Ovary (tissue), 9 donors: ENCODE data around the gene CTNNA3. TPM values are rescaled to one million over a fixed set of nuclear protein-coding genes. Genes with fewer than 3 reads are reported as not detected.
A peak's percentile ranks its signal among the peaks of the same experiment; 100 is the strongest.

Experiments used
- DNase-seq, 5 donors: peaks; one replicate each; pipeline ENCODE4 v3.0.0-alpha.2; 2019 to 2020
- H3K27ac ChIP-seq, 2 donors: fragments of 200-600 bp; one replicate each; pipeline versions ENCODE4 v1.5.1 to v1.8.0; 2019 to 2022
- H3K27me3 ChIP-seq: fragments of 200-600 bp; one replicate; pipeline ENCODE4 v1.8.0; 2022
- H3K36me3 ChIP-seq: fragments of 200-600 bp; sonication (generic); one replicate; pipeline ENCODE4 v1.5.1; 2019
- H3K4me1 ChIP-seq: one replicate; pipeline ENCODE4 v1.8.1; 2013; ENCODE audit warnings: mild to moderate bottlenecking, moderate library complexity; ENCODE audit not compliant: insufficient read depth
- H3K4me3 ChIP-seq: fragments of 200-600 bp; sonication (generic); one replicate; pipeline ENCODE4 v1.5.1; 2017
- H3K9me3 ChIP-seq, 2 donors: fragments of 200-600 bp in 1 of 2; sonication (generic) in 1 of 2; one replicate each; pipeline versions ENCODE4 v1.5.1 to v1.8.1; 2013 to 2019; ENCODE audit warnings: mild to moderate bottlenecking in 1 of 2, moderate library complexity in 1 of 2
- EP300 ChIP-seq: sonication (generic); formaldehyde crosslinking; IDR thresholded peaks from one replicate; pipeline ENCODE4 v1.6.1; 2017; ENCODE audit warnings: antibody characterized with exemption
- POLR2A ChIP-seq: fragments of 450-650 bp; IDR thresholded peaks from one replicate; pipeline ENCODE4 v1.6.1; 2017; ENCODE audit warnings: antibody characterized with exemption, mild to moderate bottlenecking, moderate library complexity
- WGBS, 3 donors: extraction: QIAGEN DNeasy Blood & Tissue Kit in 1 of 3; methylation state at CpG; one replicate each; pipeline versions ENCODE4 v1.1.5 to v1.1.7; 2013 to 2017; 5-methylcytosine and 5-hydroxymethylcytosine counted together
- intact Hi-C, 4 donors: fragments of 100-400 bp; cut with DNase I; formaldehyde crosslinking; loops; one replicate each; pipeline versions ENCODE4 v1.11.0 to v1.15.1; 2022 to 2023
- polyA plus RNA-seq, 2 donors: library from polyadenylated mRNA; stranded (reverse); fragments of 200-250 nt in 1 of 2; fragments of 350-450 nt in 1 of 2; fragmentation: Illumina TruSeq in 1 of 2; extraction: RNeasy Lipid Tissue Mini Kit (QIAGEN cat#74804) in 1 of 2; gene quantifications; one replicate each; pipeline ENCODE4 v1.2.3, GENCODE V29; 2013 to 2014
- total RNA-seq, 7 donors: library from RNA; depleted of rRNA in 2 of 7; stranded (reverse); fragments of >200 nt in 2 of 7; fragmentation: NEBNext Ultra II Directional in 3 of 7; extraction: Animal tissue kit (Norgen Biotek cat#: 25700) in 3 of 7; gene quantifications; one replicate each; pipeline versions ENCODE4 v1.1.0 to v1.2.4, GENCODE V29; 2016 to 2023
- TF ChIP-seq, protein P1 (sequence below), 3 donors: fragments of 450-650 bp in 2 of 3; fragments of 200-600 bp in 1 of 3; IDR thresholded peaks; one replicate each; pipeline versions ENCODE4 v1.5.1 to v1.8.0; 2016 to 2022; ENCODE audit warnings: antibody characterized with exemption in 3 of 3, mild to moderate bottlenecking in 1 of 3
- donor health status: DM: no; HTN: no; CAD: no; lungs with moderate emphysema.
- donor health status: DM: no; HTN: no; CAD: no.
- donor health status: Bipolar disorder and iron deficiency.
- donor health status: DM: yes; HTN: yes; CAD: no.
- donor health status: DM: no; HTN: no; CAD: no.
- donor health status: DM: yes; HTN: yes; CAD: no.

Gene CTNNA3
- total and polyA plus RNA-seq, 9 donors = 1.9 to 9.7 (median 4.0) TPM

DNA sequence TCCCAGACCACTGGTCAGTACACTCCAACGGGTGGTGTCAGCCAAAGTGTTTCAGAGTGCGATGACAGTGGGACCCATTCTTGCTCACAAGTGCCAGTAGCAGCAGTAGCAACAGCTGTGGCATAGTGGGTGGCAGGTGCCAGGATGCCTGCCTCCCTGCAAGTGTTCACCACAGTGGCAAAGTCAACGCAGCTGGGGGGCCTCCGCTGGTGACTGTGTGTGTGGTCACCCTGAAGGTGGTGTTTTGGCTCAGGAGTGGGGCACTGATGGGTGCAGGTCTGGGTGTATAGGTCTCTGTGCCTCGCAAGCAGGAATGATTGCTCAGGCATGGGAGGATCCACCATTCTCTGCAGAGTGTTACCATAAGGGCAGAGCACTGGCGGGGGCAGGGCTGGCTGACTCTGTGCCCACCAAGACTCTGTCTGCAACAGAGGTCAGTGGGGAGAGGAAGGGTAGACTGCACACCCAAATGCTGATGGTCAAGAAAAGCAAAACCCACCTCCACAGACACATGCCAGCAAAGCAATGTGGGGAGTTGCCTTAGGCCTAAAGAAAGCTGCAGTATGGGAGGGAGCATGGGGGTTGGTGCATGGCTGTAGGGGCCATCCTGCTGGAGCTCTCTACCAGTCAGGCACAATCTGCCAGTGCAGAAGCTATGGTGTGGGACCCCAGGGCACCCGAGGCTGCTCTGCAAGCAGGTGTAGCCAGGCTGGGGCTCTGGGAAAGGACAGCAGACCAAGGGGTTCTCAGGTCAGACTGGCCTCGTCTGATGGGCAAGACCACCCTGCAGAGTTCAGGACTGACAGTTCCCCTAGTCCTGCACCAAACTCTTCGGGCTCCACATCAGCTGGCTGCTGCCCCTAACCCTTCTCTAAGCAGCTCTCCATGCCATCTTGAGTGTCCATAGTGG lies 368.1 kb downstream of the CTNNA3 start:
- Histone ChIP-seq H3K27me3 (no peaks in the 10 kb centered on the region), H3K36me3 (no peaks in the 10 kb centered on the region), H3K4me1 (no peaks in the 10 kb centered on the region), H3K4me3 (no peak overlapping the region), H3K9me3 (no peaks in the 10 kb centered on the region), H3K27ac (no peak overlapping the region)
- TF ChIP-seq POLR2A (no peak), EP300 (no peak)
- TF ChIP-seq, protein P1, sequence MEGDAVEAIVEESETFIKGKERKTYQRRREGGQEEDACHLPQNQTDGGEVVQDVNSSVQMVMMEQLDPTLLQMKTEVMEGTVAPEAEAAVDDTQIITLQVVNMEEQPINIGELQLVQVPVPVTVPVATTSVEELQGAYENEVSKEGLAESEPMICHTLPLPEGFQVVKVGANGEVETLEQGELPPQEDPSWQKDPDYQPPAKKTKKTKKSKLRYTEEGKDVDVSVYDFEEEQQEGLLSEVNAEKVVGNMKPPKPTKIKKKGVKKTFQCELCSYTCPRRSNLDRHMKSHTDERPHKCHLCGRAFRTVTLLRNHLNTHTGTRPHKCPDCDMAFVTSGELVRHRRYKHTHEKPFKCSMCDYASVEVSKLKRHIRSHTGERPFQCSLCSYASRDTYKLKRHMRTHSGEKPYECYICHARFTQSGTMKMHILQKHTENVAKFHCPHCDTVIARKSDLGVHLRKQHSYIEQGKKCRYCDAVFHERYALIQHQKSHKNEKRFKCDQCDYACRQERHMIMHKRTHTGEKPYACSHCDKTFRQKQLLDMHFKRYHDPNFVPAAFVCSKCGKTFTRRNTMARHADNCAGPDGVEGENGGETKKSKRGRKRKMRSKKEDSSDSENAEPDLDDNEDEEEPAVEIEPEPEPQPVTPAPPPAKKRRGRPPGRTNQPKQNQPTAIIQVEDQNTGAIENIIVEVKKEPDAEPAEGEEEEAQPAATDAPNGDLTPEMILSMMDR (IDR thresholded peaks at IDR 0.05) = no peak
- no peak for DNase-seq
- WGBS, 3 donors = 86 to 91% (median 89%) methylated on average over 9 of the region's 9 CpGs
- intact Hi-C loops = no loop called here

DNA sequence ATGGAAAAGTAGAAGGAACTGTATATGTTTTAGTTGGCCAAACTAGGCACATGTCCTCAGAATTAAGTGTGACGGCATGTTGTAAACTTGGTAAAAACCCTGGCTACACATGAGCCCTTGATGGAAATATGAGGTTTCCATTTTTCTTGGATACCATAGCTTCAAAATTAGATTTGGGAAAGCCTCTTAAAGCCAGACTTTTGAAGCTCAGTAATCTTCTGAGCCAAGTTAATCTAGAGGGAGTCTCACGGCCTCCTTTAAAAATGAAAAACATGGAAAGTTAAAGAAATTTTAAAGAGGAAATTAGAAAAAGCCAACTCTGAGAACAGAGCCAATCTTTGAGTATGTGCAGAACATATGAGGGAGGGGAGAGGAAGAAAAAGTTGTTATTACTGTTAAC lies 376.0 kb downstream of the CTNNA3 start:
- H3K9me3 ChIP-seq = no peaks in the 10 kb centered on the region
- WGBS, 3 donors = 36 to 41% (median 40%) methylated on average over 2 of the region's 2 CpGs
- H3K4me1 ChIP-seq = no peaks in the 10 kb centered on the region
- H3K27ac ChIP-seq = no peak overlapping the region
- TF ChIP-seq POLR2A = no peak
- no peak for TF ChIP-seq EP300
- TF ChIP-seq, protein P1 (IDR thresholded peaks at IDR 0.05) = no peak
- H3K27me3 ChIP-seq = no peaks in the 10 kb centered on the region
- H3K4me3 ChIP-seq = no peak overlapping the region
- DNase-seq = no peak
- intact Hi-C loops = no loop called here
- H3K36me3 ChIP-seq = no peaks in the 10 kb centered on the region

DNA sequence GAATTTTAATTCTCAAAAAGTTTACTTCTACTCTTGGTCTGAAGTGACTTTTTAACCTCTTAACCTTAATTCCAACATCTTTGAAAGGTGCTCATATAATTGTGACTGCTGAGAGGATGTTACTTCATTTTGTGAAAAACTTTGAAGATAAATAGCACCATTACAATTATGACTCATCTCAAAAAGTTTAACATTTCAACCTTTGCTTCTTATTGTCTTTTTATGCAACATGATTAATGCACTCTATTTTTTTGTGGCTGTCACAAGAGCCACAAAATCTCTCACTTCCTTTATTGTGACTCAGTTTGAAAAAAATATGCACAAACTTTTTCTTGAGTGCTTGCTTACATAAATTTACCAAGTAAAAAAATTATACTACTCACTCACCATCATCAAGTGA lies 387.1 kb downstream of the CTNNA3 start:
- Histone ChIP-seq H3K9me3 (no peaks in the 10 kb centered on the region), H3K27ac (no peak overlapping the region), H3K36me3 (no peaks in the 10 kb centered on the region), H3K27me3 (no peaks in the 10 kb centered on the region), H3K4me3 (no peak overlapping the region), H3K4me1 (no peaks in the 10 kb centered on the region)
- DNase-seq = no peak
- TF ChIP-seq POLR2A = no peak
- intact Hi-C loops = no loop called here

DNA sequence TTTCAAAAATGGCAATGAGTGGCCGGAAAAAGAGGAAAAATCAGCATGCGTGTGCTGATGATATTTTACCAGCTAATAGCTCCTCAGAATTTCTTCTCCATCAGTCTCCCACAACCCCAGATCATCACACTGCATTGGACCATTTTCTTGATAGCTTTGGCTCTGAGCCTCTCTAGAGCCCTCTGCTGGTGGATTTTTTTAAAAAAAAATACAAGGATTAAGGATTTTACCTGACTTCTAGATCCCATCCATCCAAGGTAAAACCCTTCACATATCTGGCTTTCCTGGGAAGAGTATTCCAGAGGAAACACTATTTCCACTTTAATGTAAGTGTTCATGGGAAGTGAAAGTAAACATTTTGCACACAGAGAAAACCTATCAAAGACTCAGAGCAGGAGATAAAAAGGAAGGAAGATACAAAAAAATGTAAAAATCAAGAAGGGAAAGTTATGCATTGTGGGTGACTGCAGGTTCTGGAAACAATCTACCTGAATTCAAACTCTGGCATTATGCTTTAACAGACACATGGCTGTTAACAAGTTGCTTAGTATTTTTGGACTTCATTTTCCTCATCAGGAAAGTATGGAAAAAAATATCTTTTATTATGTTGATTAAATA lies 389.3 kb downstream of the CTNNA3 start:
- H3K27me3 ChIP-seq = no peaks in the 10 kb centered on the region
- H3K27ac ChIP-seq = no peak overlapping the region
- H3K4me1 ChIP-seq = no peaks in the 10 kb centered on the region
- H3K9me3 ChIP-seq = no peaks in the 10 kb centered on the region
- H3K36me3 ChIP-seq = no peaks in the 10 kb centered on the region
- no peak for DNase-seq
- intact Hi-C loops = no loop called here
- TF ChIP-seq EP300 (no peak), POLR2A (no peak)
- TF ChIP-seq, protein P1 (IDR thresholded peaks at IDR 0.05) = peak in 1 of 3 donors; percentile 10
- H3K4me3 ChIP-seq = no peak overlapping the region
- WGBS, 3 donors = 94 to 97% (median 94%) methylated on average over 2 of the region's 2 CpGs

DNA sequence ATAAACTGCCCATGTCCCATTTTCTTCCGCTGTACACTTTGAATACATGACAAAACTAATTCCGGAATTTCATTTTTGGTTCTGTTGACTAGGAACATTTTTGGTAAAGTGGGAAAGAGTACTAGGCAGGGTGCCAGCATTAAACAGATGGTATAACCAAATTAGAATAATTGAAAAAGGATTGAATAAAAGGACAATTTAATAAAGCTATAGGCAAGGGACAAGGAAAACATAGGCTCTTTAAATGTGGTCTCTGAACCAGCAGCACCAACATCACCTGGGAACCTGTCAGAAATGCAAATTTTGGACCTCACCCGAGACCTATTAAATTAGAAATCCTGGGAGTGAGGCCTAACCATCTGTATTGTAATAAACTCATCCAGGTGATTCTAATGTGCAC lies 393.3 kb downstream of the CTNNA3 start:
- Histone ChIP-seq H3K27ac (no peak overlapping the region), H3K4me1 (no peaks in the 10 kb centered on the region), H3K9me3 (no peaks in the 10 kb centered on the region), H3K27me3 (no peaks in the 10 kb centered on the region), H3K36me3 (no peaks in the 10 kb centered on the region), H3K4me3 (no peak overlapping the region)
- no peak for DNase-seq
- TF ChIP-seq, protein P1 (IDR thresholded peaks at IDR 0.05) = no peak
- TF ChIP-seq POLR2A (no peak), EP300 (no peak)
- intact Hi-C loops = no loop called here
- 92 to 99% (median 94%) methylated on average over 3 of the region's 3 CpGs for whole genome bisulfite sequencing, 3 donors
